GM21390 (cell line): ENCODE measurements around the gene SLC48A1.

Experiments
- ATAC-seq: cut with Tn5 transposase; IDR thresholded peaks from one replicate; pipeline ENCODE4 v1.9.1; 2021; ENCODE audit not compliant: unreplicated experiment

The SLC48A1 gene

GRCh38 chr12:47789712-47790489 is 16.9 kb downstream of the SLC48A1 start:
- ATAC-seq, result no peak

- no peak for ATAC-seq
Observed at GRCh38 chr12:47790676-47791350, 17.8 kb downstream of the SLC48A1 start.

GRCh38 chr12:47791351-47791746 is 18.3 kb downstream of the SLC48A1 start:
- no peak for ATAC-seq

GRCh38 chr12:47791874-47792273 is 18.8 kb downstream of the SLC48A1 start:
- no peak for ATAC-seq

- ATAC-seq, result no peak
Observed at GRCh38 chr12:47793015-47793681, 20.1 kb downstream of the SLC48A1 start.

- ATAC-seq, result no peak
Observed at GRCh38 chr12:47794679-47795078, 21.6 kb downstream of the SLC48A1 start.

- no peak for ATAC-seq
Observed at GRCh38 chr12:47795121-47795813, 22.2 kb downstream of the SLC48A1 start.

GRCh38 chr12:47795814-47796411 is 22.9 kb downstream of the SLC48A1 start:
- no peak for ATAC-seq

- ATAC-seq, result no peak
Observed at GRCh38 chr12:47797441-47797840, 24.4 kb downstream of the SLC48A1 start.

- ATAC-seq, result no peak
Observed at GRCh38 chr12:47798382-47798948, 25.4 kb downstream of the SLC48A1 start.

- ATAC-seq, result no peak
Observed at GRCh38 chr12:47799357-47799955, 26.4 kb downstream of the SLC48A1 start.

GRCh38 chr12:47800582-47800981 is 27.5 kb downstream of the SLC48A1 start:
- ATAC-seq, result no peak

GRCh38 chr12:47801170-47801903 is 28.3 kb downstream of the SLC48A1 start:
- ATAC-seq, result no peak

GRCh38 chr12:47801904-47802246 is 28.8 kb downstream of the SLC48A1 start:
- no peak for ATAC-seq

GRCh38 chr12:47802312-47802711 is 29.3 kb downstream of the SLC48A1 start:
- ATAC-seq, result no peak

- ATAC-seq, result no peak
Observed at GRCh38 chr12:47803191-47803875, 30.3 kb downstream of the SLC48A1 start.

GRCh38 chr12:47804171-47804570 is 31.1 kb downstream of the SLC48A1 start:
- no peak for ATAC-seq

- no peak for ATAC-seq
Observed at GRCh38 chr12:47805417-47805816, 32.4 kb downstream of the SLC48A1 start.

GRCh38 chr12:47807338-47807737 is 34.3 kb downstream of the SLC48A1 start:
- no peak for ATAC-seq
